Measurements from ENCODE around the gene PCGF3. TPM values are rescaled to one million over a fixed set of nuclear protein-coding genes. Genes with fewer than 3 reads are reported as not detected.

Gene PCGF3
- total RNA-seq, 4 donors from 2014 or later = 40.0 to 57.6 (median 46.9) TPM

- no peak overlapping the region for H3K4me3 ChIP-seq
- no peaks in the 10 kb centered on the region for H3K9me3 ChIP-seq
- peaks cover 7 to 26% (median 19%) of the 10 kb centered on the region in 3 donors for H3K36me3 ChIP-seq
- H3K4me1 ChIP-seq = peaks cover 17 to 44% (median 20%) of the 10 kb centered on the region in 3 donors
- WGBS, 2 donors = 100% methylated on average over 1 of the region's 3 CpGs; no CpG with 5 or more reads in 1 of the 2 donors
- H3K27me3 ChIP-seq = no peaks in the 10 kb centered on the region
- H3K27ac ChIP-seq = no peak overlapping the region
- intact Hi-C loops (cut with DNase I) = no loop called here
- TF ChIP-seq POLR2A (IDR thresholded peaks at IDR 0.05) = no peak
- no peak for TF ChIP-seq CTCF (IDR thresholded peaks at IDR 0.05)
- no peak for DNase-seq
Observed at GRCh38 chr4:671769-672168, 33.9 kb upstream of the PCGF3 start.

- peak overlapping the region; percentile 75 to 100 (median 83) for H3K4me3 ChIP-seq
- no peaks in the 10 kb centered on the region for H3K27me3 ChIP-seq
- peak overlapping the region; percentile 95 to 99 (median 96) for H3K27ac ChIP-seq
- H3K4me1 ChIP-seq = peaks cover 23 to 62% (median 24%) of the 10 kb centered on the region in 3 donors
- TF ChIP-seq POLR2A (IDR thresholded peaks at IDR 0.05) (no peak), CTCF (IDR thresholded peaks at IDR 0.05) (no peak)
- WGBS, 2 donors = 18 to 32% methylated on average over 12 to 14 of the region's 55 CpGs
- intact Hi-C loops (cut with DNase I) = no loop called here
- H3K36me3 ChIP-seq = peaks cover 7 to 26% (median 19%) of the 10 kb centered on the region in 3 donors
- DNase-seq = no peak
- no peaks in the 10 kb centered on the region for H3K9me3 ChIP-seq
Observed at GRCh38 chr4:673349-674091, 32.1 kb upstream of the PCGF3 start.

GRCh38 chr4:674172-675035 lies 31.2 kb upstream of the PCGF3 start, which contains the start of the genes ATP5ME and MYL5:
ATP5ME (minus strand) TSS chr4:674276; CDS start chr4:674247, 29 bp downstream.
MYL5 (plus strand) TSS chr4:674542; CDS start chr4:678027, 3,485 bp downstream.
- TF ChIP-seq POLR2A (IDR thresholded peaks at IDR 0.05) (peak in 3 of 4 donors; percentile 63 to 95 (median 79)), CTCF (IDR thresholded peaks at IDR 0.05) (peak; percentile 75 to 100 (median 96))
- WGBS, 2 donors = 0% methylated on average over 8 to 13 of the region's 84 CpGs
- intact Hi-C loops (cut with DNase I) = no loop called here
- peak; percentile 89 for DNase-seq
- Histone ChIP-seq H3K9me3 (no peaks in the 10 kb centered on the region), H3K4me1 (peaks cover 23 to 66% (median 24%) of the 10 kb centered on the region in 3 donors), H3K27me3 (no peaks in the 10 kb centered on the region), H3K4me3 (peak within 1 kb of the TSS; percentile 75 to 100 (median 83)), H3K36me3 (peaks cover 7 to 26% (median 19%) of the 10 kb centered on the region in 3 donors), H3K27ac (peak within 1 kb of the TSS; percentile 95 to 99 (median 96))

- intact Hi-C loops (cut with DNase I) = no loop called here
- no peaks in the 10 kb centered on the region for H3K27me3 ChIP-seq
- peaks cover 24 to 69% (median 26%) of the 10 kb centered on the region in 3 donors for H3K4me1 ChIP-seq
- H3K27ac ChIP-seq = peak overlapping the region; percentile 95 to 99 (median 96)
- H3K36me3 ChIP-seq = peaks cover 7 to 26% (median 19%) of the 10 kb centered on the region in 3 donors
- H3K4me3 ChIP-seq = peak overlapping the region; percentile 75 to 100 (median 83)
- DNase-seq = no peak
- H3K9me3 ChIP-seq = no peaks in the 10 kb centered on the region
- 85% methylated on average over 7 of the region's 26 CpGs; no CpG with 5 or more reads in 1 of the 2 donors for WGBS, 2 donors
- TF ChIP-seq CTCF (IDR thresholded peaks at IDR 0.05) (no peak), POLR2A (IDR thresholded peaks at IDR 0.05) (no peak)
Observed at GRCh38 chr4:675036-675882, 30.4 kb upstream of the PCGF3 start.
